Stimulated activated naive CD8-positive, alpha-beta T cell treated with anti-CD3 and anti-CD28 coated beads, Interleukin-15, Interleukin-2, amounts not matched to agents 100 ng/mL and 50 ng/mL, for 24 hours (primary cell): ENCODE measurements around the gene HGS.
"Not testable (repeated sequence)": the region's sequence is repeated elsewhere in the genome, so short reads cannot be mapped to it uniquely, and the experiment has no call there.

Experiments
- H3K27ac Mint-ChIP-seq: one replicate; pipeline ENCODE4 v1.8.0; 2021; ENCODE audit warnings: mild to moderate bottlenecking, mixed read lengths
- H3K27me3 Mint-ChIP-seq: one replicate; pipeline ENCODE4 v1.8.0; 2021; ENCODE audit warnings: mixed read lengths
- H3K36me3 Mint-ChIP-seq: one replicate; pipeline ENCODE4 v1.8.0; 2021; ENCODE audit warnings: low read depth, mixed read lengths
- H3K4me1 Mint-ChIP-seq: one replicate; pipeline ENCODE4 v1.8.0; 2021; ENCODE audit warnings: low read depth, mixed read lengths
- H3K4me3 Mint-ChIP-seq: one replicate; pipeline ENCODE4 v1.8.0; 2021; ENCODE audit warnings: mild to moderate bottlenecking, mixed read lengths
- H3K9me3 Mint-ChIP-seq: one replicate; pipeline ENCODE4 v1.8.0; 2021; ENCODE audit warnings: mixed read lengths

Gene HGS

GRCh38 chr17:81667754-81668153 is 16.1 kb upstream of the HGS start:
- Mint-ChIP-seq H3K27me3 (no peaks in the 10 kb centered on the region), H3K4me1 (peaks cover 44% of the 10 kb centered on the region), H3K36me3 (peaks cover 54% of the 10 kb centered on the region), H3K9me3 (no peaks in the 10 kb centered on the region), H3K27ac (peak overlapping the region; percentile 92), H3K4me3 (peak overlapping the region; percentile 94)

DNA sequence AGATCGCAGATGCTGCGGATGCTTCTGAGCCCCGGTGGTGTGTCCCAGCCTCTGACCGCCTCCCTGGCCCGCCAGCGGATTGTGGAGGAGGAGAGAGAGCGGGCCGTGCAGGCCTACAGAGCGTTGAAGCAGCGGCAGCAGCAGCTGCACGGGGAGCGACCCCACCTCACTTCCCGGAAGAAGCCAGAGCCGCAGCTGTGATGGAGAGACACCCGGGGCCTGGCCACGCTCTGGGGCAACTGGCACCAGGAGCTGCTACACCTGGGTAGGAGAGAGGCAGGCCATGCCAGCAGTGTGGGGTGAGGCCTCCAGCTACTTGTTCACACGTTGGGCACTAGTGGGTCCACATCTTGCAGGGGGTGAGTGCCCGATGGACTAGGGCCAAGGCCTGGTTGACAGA is 11.3 kb upstream of the HGS start:
- Mint-ChIP-seq H3K4me3 (no peak overlapping the region), H3K36me3 (peaks cover 39% of the 10 kb centered on the region), H3K27me3 (no peaks in the 10 kb centered on the region), H3K4me1 (peaks cover 19% of the 10 kb centered on the region), H3K9me3 (no peaks in the 10 kb centered on the region), H3K27ac (no peak overlapping the region)

- H3K9me3 Mint-ChIP-seq = no peaks in the 10 kb centered on the region
- peaks cover 14% of the 10 kb centered on the region for H3K4me1 Mint-ChIP-seq
- H3K4me3 Mint-ChIP-seq = no peak overlapping the region
- H3K27me3 Mint-ChIP-seq = no peaks in the 10 kb centered on the region
- no peak overlapping the region for H3K27ac Mint-ChIP-seq
- peaks cover 35% of the 10 kb centered on the region for H3K36me3 Mint-ChIP-seq
Measured at GRCh38 chr17:81672954-81673353, 10.9 kb upstream of the HGS start.

GRCh38 chr17:81673561-81674258 is 10.1 kb upstream of the HGS start:
- no peaks in the 10 kb centered on the region for H3K27me3 Mint-ChIP-seq

DNA sequence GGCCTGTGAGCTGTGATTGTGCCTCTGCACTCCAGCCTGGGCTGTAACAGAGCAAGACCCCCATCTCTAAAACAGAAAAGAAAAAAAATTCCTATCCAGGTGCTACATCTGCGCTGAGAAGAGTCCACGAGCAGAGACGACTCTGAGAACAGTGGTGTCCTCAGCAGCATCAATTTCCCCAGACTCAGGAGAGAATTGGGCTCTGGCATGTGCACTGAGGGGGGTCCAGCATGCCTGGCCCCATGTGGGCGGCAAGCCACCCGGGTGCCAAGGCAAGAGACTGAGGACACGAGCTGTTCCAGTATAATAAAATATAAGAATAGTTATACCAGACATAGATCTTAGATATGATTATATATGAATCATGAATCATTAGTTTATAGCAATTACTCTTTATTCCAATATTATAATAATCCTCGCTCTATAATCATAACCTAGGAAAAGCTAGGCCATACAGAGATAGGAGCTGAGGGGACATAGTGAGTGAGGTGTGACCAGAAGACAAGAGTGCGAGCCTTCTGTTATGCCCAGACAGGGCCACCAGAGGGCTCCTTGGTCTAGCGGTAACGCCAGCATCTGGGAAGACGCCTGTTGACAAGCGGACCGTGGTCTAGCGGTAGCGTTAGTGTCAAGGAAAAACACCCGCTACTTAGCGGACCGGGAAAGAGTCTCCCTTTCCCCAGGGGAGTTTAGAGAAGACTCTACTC is 8.1 kb upstream of the HGS start:
- not testable (repeated sequence) for H3K4me3 Mint-ChIP-seq, H3K4me1 Mint-ChIP-seq, H3K27ac Mint-ChIP-seq, H3K9me3 Mint-ChIP-seq, H3K27me3 Mint-ChIP-seq
- H3K36me3 Mint-ChIP-seq = peaks cover 24% of the 10 kb centered on the region

More at GRCh38 chr17:81673561-81674258, 10.1 kb upstream of the HGS start:
- Mint-ChIP-seq H3K9me3 (no peaks in the 10 kb centered on the region), H3K4me1 (peaks cover 9% of the 10 kb centered on the region), H3K4me3 (no peak overlapping the region), H3K27ac (no peak overlapping the region), H3K36me3 (peaks cover 29% of the 10 kb centered on the region)

GRCh38 chr17:81676906-81677305 is 6.9 kb upstream of the HGS start:
- Mint-ChIP-seq H3K4me1 (peaks cover 5% of the 10 kb centered on the region), H3K9me3 (no peaks in the 10 kb centered on the region), H3K27ac (no peak overlapping the region), H3K4me3 (no peak overlapping the region), H3K36me3 (peaks cover 19% of the 10 kb centered on the region), H3K27me3 (no peaks in the 10 kb centered on the region)

- peaks cover 15% of the 10 kb centered on the region for H3K36me3 Mint-ChIP-seq
- no peaks in the 10 kb centered on the region for H3K27me3 Mint-ChIP-seq
- peaks cover 27% of the 10 kb centered on the region for H3K4me1 Mint-ChIP-seq
- H3K4me3 Mint-ChIP-seq = no peak overlapping the region
- no peak overlapping the region for H3K27ac Mint-ChIP-seq
- H3K9me3 Mint-ChIP-seq = no peaks in the 10 kb centered on the region
Measured at GRCh38 chr17:81680150-81680549, 3.7 kb upstream of the HGS start.

- H3K27me3 Mint-ChIP-seq = no peaks in the 10 kb centered on the region
- H3K9me3 Mint-ChIP-seq = no peaks in the 10 kb centered on the region
- H3K4me3 Mint-ChIP-seq = no peak overlapping the region
- H3K4me1 Mint-ChIP-seq = peaks cover 29% of the 10 kb centered on the region
- peaks cover 23% of the 10 kb centered on the region for H3K36me3 Mint-ChIP-seq
- no peak overlapping the region for H3K27ac Mint-ChIP-seq
Measured at GRCh38 chr17:81681672-81682071, 2.1 kb upstream of the HGS start.

DNA sequence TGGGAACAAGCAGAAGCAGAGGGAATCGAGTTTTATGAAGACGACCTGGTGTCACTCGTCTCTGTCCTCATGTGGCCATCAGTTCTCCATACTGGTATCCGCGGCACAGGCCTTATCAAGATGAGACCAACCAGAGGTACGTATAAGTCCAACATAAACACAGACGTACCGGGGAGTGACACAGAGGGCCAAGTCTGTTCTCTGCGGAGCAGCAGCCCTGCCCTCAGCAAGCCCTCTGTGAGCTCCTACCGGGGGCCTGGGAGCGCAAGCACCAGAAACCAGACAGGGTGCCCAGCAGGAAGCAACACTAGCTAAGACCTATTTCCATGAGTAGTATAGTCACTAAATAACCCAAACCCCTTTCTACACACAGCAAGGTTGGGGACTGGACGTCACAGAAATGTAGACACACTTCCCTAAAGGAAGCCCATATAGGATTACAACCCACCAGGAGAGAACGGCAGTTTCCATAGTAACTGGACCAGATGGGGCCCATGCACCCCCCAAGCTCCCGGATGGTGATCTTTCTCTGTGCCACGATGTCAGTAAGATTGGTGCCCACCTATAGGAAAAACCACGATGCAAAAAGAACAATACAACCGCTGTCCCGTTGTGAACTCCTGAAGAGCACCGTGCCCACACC is 1.1 kb upstream of the HGS start:
- Mint-ChIP-seq H3K4me1 (peaks cover 35% of the 10 kb centered on the region), H3K4me3 (peak overlapping the region; percentile 94)

GRCh38 chr17:81683208-81683583 is 615 bp upstream of the HGS start:
- Mint-ChIP-seq H3K27me3 (no peaks in the 10 kb centered on the region), H3K4me1 (peaks cover 35% of the 10 kb centered on the region), H3K4me3 (peak overlapping the region; percentile 94), H3K9me3 (no peaks in the 10 kb centered on the region), H3K36me3 (peaks cover 32% of the 10 kb centered on the region), H3K27ac (peak overlapping the region; percentile 92)

More for the DNA sequence above, 1.1 kb upstream of the HGS start:
- H3K27me3 Mint-ChIP-seq = no peaks in the 10 kb centered on the region
- H3K9me3 Mint-ChIP-seq = no peaks in the 10 kb centered on the region
- H3K27ac Mint-ChIP-seq = peak overlapping the region; percentile 87
- H3K36me3 Mint-ChIP-seq = peaks cover 32% of the 10 kb centered on the region

- peak overlapping the region; percentile 88 for H3K27ac Mint-ChIP-seq
- H3K27me3 Mint-ChIP-seq = no peaks in the 10 kb centered on the region
- H3K36me3 Mint-ChIP-seq = peaks cover 42% of the 10 kb centered on the region
- H3K4me3 Mint-ChIP-seq = peak overlapping the region; percentile 94
- H3K9me3 Mint-ChIP-seq = no peaks in the 10 kb centered on the region
- peaks cover 35% of the 10 kb centered on the region for H3K4me1 Mint-ChIP-seq
Measured at GRCh38 chr17:81684442-81684911, 666 bp downstream of the HGS start.

DNA sequence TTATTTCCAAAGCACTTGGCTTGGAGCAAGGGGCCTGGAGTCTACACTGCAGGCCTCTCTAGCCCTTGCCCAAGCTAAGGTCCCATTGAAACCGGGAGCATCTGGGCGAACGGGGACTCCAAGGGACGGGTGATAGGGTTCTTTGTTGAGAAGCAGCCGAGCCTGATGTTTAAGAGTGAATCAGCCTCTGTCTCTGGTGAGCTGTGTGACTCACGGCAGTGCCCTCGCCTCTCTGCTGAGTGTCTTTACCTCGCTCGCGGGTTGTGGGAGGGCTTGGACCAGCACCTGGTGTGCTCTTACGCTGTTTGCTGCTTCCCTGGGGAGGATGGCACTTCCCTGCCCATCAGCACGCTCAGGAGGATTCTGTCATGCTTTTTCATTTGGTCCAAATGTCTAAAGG is 1.3 kb downstream of the HGS start:
- Mint-ChIP-seq H3K4me1 (peaks cover 35% of the 10 kb centered on the region), H3K27ac (peak overlapping the region; percentile 88), H3K4me3 (peak overlapping the region; percentile 94), H3K27me3 (no peaks in the 10 kb centered on the region), H3K9me3 (no peaks in the 10 kb centered on the region), H3K36me3 (peaks cover 48% of the 10 kb centered on the region)

DNA sequence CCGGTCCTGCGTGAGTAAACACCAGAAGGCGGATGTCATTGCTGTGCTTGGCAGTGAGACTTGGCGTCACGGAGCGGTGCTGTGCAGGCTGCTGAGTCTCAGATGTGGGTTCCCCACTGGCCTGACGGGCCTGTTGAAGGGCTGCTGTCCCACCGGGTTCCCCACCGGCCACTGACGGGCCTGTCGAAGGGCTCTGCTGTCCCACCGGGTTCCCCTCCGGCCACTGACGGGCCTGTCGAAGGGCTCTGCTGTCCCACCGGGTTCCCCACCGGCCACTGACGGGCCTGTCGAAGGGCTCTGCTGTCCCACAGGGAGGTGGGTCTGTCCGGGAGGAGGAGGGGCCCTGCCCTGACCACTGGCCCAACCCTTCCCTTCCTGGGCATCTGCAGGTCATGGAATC is 2.8 kb downstream of the HGS start:
- peaks cover 51% of the 10 kb centered on the region for H3K36me3 Mint-ChIP-seq
- H3K27ac Mint-ChIP-seq = peak overlapping the region; percentile 26
- H3K4me1 Mint-ChIP-seq = peaks cover 35% of the 10 kb centered on the region

DNA sequence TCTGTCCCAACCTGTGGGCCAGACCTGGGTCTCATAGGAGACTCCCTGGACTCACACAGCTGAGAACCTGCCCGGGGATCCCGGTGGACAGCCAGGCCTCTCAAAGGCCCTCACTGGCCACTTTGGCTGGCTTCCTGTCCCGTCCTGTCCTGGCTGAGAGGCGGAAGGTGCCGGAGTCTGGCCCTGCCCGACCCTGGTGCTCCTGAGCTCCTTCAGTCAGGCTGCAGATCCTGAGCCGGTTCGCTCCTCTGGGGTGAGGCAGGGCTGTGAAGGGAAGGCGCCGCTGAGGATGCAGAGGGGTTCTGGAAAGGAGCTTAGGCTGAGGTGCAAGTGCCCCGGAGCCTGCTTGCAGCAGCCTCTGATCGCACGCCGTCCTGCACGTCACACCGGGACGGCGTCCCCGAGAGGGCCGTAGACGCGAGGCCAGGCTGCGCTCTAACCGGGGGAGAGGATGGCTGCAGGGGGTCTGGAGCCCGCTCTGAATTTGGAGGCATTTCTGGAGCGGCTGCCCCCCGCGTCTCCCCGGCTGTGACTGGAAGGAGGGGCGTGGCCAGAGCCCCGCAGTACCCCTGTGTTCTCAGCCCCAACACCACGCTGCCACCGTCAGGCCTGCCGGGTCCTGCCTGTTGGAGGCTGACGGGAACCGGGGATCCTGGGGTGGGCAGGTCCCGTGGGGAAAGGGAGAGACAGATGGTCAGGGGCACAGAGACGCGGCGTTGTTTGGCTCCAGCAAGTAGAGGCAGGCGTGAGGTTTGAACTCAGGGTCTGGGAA is 4.1 kb downstream of the HGS start:
- H3K36me3 Mint-ChIP-seq = peaks cover 59% of the 10 kb centered on the region
- H3K9me3 Mint-ChIP-seq = no peaks in the 10 kb centered on the region
- peak overlapping the region; percentile 26 for H3K27ac Mint-ChIP-seq
- H3K4me3 Mint-ChIP-seq = no peak overlapping the region
- no peaks in the 10 kb centered on the region for H3K27me3 Mint-ChIP-seq
- peaks cover 27% of the 10 kb centered on the region for H3K4me1 Mint-ChIP-seq

More for the DNA sequence above, 2.8 kb downstream of the HGS start:
- no peaks in the 10 kb centered on the region for H3K9me3 Mint-ChIP-seq
- H3K4me3 Mint-ChIP-seq = no peak overlapping the region
- no peaks in the 10 kb centered on the region for H3K27me3 Mint-ChIP-seq
